OCI-LY7 (cell line): ENCODE results near the gene KMO. TPM values are rescaled to one million over a fixed set of nuclear protein-coding genes. Genes with fewer than 3 reads are reported as not detected.

ENCODE experiments used
- BruUV-seq: library from RNA; stranded (reverse); fragments of 400-500 nt; replicated peaks from 2 replicates; lab custom pipeline; 2021; lab: Mats Ljungman, UMichigan
- CTCF ChIA-PET: fragments of 300-600 bp; sonication (Branson Sonifier 250); formaldehyde crosslinking; loops from one replicate; lab custom pipeline; 2022; ENCODE audit warnings: antibody characterized with exemption; ENCODE audit not compliant: unreplicated experiment; lab: Charles Lee
- POLR2A ChIA-PET: fragments of 300-600 bp; sonication (Branson Sonifier 250); formaldehyde crosslinking; loops from one replicate; lab custom pipeline; 2022; ENCODE audit warnings: antibody characterized with exemption; lab: Charles Lee
- DNase-seq: peaks from one replicate; pipeline ENCODE4 v3.0.0-alpha.2; 2015; ENCODE audit warnings: low spot score
- H2AFZ ChIP-seq: fragments of 200-600 bp; sonication (generic), shearing (Covaris generic); 2 replicates; pipeline ENCODE4 v1.6.1; 2014; ENCODE audit warnings: mild to moderate bottlenecking, antibody characterized with exemption, low read length, moderate library complexity
- H3K27ac ChIP-seq: fragments of 200-600 bp; sonication (generic); 2 replicates; pipeline ENCODE4 v1.5.1; 2014; ENCODE audit warnings: mixed run types, low read depth, mild to moderate bottlenecking, moderate library complexity, low read length, inconsistent platforms; ENCODE audit not compliant: poor library complexity, severe bottlenecking
- H3K36me3 ChIP-seq: fragments of 200-600 bp; sonication (generic); 2 replicates; pipeline ENCODE4 v1.6.1; 2014; ENCODE audit warnings: mild to moderate bottlenecking, antibody characterized with exemption, low read length, moderate library complexity, mixed read lengths; ENCODE audit not compliant: insufficient read depth
- H3K4me1 ChIP-seq: fragments of 200-600 bp; sonication (generic); 2 replicates; pipeline ENCODE4 v1.5.1; 2014; ENCODE audit warnings: mild to moderate bottlenecking, low read length; ENCODE audit not compliant: insufficient read depth, poor library complexity, severe bottlenecking
- H3K4me2 ChIP-seq: fragments of 200-600 bp; sonication (generic); 2 replicates; pipeline ENCODE4 v1.6.1; 2014; ENCODE audit warnings: mild to moderate bottlenecking, low read length
- H3K4me3 ChIP-seq: fragments of 200-600 bp; sonication (generic); 2 replicates; pipeline ENCODE4 v1.5.1; 2014; ENCODE audit warnings: mild to moderate bottlenecking, low read depth, low read length; ENCODE audit not compliant: poor library complexity, severe bottlenecking
- H3K79me2 ChIP-seq: fragments of 200-600 bp; sonication (generic); 2 replicates; pipeline ENCODE4 v1.6.1; 2016; ENCODE audit warnings: low read depth, mild to moderate bottlenecking, low read length, moderate library complexity, mixed read lengths; ENCODE audit not compliant: insufficient read depth
- H3K9me2 ChIP-seq: fragments of 200-600 bp; sonication (generic); 2 replicates; pipeline ENCODE4 v1.6.1; 2016; ENCODE audit warnings: mild to moderate bottlenecking, low read length, mixed read lengths; ENCODE audit not compliant: insufficient read depth
- H3K9me3 ChIP-seq: fragments of 200-600 bp; sonication (generic); 2 replicates; pipeline ENCODE4 v1.6.1; 2014; ENCODE audit warnings: mild to moderate bottlenecking, mixed run types, low read length, mixed read lengths
- H4K20me1 ChIP-seq: fragments of 200-600 bp; sonication (generic); 2 replicates; pipeline ENCODE4 v1.6.1; 2014; ENCODE audit warnings: mild to moderate bottlenecking, antibody characterized with exemption, low read length, moderate library complexity, mixed read lengths; ENCODE audit not compliant: insufficient read depth
- EZH2phosphoT487 ChIP-seq: fragments of 200-600 bp; sonication (generic); IDR thresholded peaks from 2 replicates; pipeline ENCODE4 v1.6.1; 2018; ENCODE audit warnings: low read depth, borderline replicate concordance, mild to moderate bottlenecking, mixed run types, antibody characterized with exemption, low read length, moderate library complexity, mixed read lengths
- intact Hi-C: fragments of 100-400 bp; cut with micrococcal nuclease; formaldehyde crosslinking; loops from one replicate; pipeline ENCODE4 v1.10.0; 2022; ENCODE audit not compliant: unreplicated experiment
- total RNA-seq, 2 experiments: library from RNA; depleted of rRNA in 1 of 2; stranded (reverse); fragments of >200 nt in 1 of 2; shearing (Covaris generic) in 1 of 2; gene quantifications; 2 replicates each; pipeline ENCODE4 v1.2.3, GENCODE V29; 2014 to 2022
- TF ChIP-seq, protein P1 (sequence below): fragments of 200-600 bp; sonication (generic); conservative IDR thresholded peaks from 2 replicates; pipeline ENCODE4 v1.5.1; 2014; ENCODE audit warnings: mild to moderate bottlenecking, antibody characterized with exemption, low read length, moderate library complexity, mixed read lengths

Gene KMO
- total RNA-seq, 2 experiments from 2014 or later, result 3.2 to 14.2 TPM

DNA sequence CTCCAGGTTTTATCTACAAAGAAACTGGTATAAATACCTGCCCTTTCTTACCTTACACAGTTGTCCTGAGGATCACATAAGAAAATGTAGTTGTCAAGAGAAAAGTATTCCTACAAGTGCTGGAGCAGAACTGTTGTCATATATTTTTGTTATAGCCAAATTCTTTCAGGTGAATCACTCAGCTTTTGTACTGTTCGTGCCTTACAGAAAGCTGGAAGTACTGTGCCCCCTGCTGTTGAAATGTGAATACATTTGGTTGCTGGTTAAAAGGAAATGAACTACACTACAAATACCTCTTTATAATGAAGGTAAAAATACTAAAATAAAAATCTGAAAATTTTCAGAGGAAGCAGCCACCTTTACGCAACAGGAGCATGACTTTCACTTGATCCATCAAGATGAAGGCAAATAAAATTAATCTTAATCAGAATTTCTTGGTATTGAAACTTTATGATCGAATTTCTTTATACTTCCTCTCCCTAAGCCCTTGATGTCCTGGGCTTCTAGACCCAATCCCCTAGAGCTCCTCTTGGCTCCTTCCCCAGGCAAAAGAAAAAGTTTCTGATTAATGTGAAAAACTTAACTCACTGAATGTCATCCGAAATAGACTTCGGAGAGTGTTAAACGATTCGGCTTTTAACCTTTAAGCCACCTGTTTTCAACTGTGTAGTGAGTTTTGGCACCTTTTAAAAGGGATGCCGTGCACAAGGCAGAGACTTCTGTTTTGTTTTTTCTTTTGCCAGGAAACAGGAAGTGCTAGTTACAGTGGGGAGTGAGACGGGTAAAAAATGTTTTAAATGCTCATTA is 95.5 kb downstream of the KMO start:
- Histone ChIP-seq H3K27ac (peak overlapping the region; percentile 70), H3K9me2 (no peaks in the 10 kb centered on the region), H2AFZ (peak overlapping the region; percentile 97), H3K4me2 (peak overlapping the region; percentile 76), H3K36me3 (0 out of 2 replicates have a peak, but pooled peaks cover 6% of the 10 kb centered on the region), H3K4me1 (peaks cover 20% of the 10 kb centered on the region), H3K9me3 (no peaks in the 10 kb centered on the region), H3K4me3 (peak overlapping the region; percentile 51), H4K20me1 (no peaks in the 10 kb centered on the region), H3K79me2 (0 out of 2 replicates have a peak, but pooled peaks cover 4% of the 10 kb centered on the region)
- CTCF ChIA-PET, result interaction anchor here (1.0 to 1.1 kb wide), 2 partner anchors 17 to 102 kb away, joined by 3 to 5 read pairs; no protein-coding TSS in a partner anchor
- no TSS peak for BruUV-seq
- POLR2A ChIA-PET, result interaction anchor here (0.9 to 1.4 kb wide), 7 partner anchors 8 to 109 kb away, joined by 3 to 8 read pairs (median 3); partner anchors contain the start of genes CHML, KMO and OPN3
- intact Hi-C loops, result loop anchor here (1.0 to 2.0 kb wide), 2 partner anchors 17 to 96 kb away; no protein-coding TSS in a partner anchor
- TF ChIP-seq, protein P1, sequence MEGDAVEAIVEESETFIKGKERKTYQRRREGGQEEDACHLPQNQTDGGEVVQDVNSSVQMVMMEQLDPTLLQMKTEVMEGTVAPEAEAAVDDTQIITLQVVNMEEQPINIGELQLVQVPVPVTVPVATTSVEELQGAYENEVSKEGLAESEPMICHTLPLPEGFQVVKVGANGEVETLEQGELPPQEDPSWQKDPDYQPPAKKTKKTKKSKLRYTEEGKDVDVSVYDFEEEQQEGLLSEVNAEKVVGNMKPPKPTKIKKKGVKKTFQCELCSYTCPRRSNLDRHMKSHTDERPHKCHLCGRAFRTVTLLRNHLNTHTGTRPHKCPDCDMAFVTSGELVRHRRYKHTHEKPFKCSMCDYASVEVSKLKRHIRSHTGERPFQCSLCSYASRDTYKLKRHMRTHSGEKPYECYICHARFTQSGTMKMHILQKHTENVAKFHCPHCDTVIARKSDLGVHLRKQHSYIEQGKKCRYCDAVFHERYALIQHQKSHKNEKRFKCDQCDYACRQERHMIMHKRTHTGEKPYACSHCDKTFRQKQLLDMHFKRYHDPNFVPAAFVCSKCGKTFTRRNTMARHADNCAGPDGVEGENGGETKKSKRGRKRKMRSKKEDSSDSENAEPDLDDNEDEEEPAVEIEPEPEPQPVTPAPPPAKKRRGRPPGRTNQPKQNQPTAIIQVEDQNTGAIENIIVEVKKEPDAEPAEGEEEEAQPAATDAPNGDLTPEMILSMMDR, result peak; percentile 93
- TF ChIP-seq EZH2phosphoT487, result no peak
- DNase-seq, result peak; percentile 81

DNA sequence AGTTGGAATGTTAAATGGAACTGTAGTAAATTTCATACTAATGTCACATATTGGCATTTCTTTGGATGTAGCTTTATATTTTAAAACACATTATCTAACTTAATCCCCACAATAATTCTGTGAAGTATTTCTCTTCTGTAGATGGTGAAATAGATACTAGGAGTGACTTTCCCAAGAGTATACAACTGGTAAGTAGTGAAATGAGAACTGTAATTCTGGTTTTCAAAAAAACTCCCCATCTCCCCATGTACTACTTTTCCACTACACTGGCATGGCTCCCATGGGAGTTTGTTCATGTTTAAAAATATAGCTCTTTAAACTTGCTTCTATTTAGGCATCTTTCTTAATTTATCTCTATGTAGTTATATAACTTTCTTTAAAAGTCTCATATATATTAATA is 97.8 kb downstream of the KMO start:
- ChIA-PET CTCF (no interaction called here), POLR2A (interaction anchor here (0.7 to 1.7 kb wide), 7 partner anchors 10 to 230 kb away, joined by 3 to 7 read pairs (median 3); partner anchors contain the start of genes CHML and OPN3)
- DNase-seq, result no peak
- no TSS peak for BruUV-seq
- Histone ChIP-seq H3K4me3 (no peak overlapping the region), H2AFZ (no peak overlapping the region), H3K79me2 (0 out of 2 replicates have a peak, but pooled peaks cover 4% of the 10 kb centered on the region), H3K9me2 (no peaks in the 10 kb centered on the region), H3K27ac (no peak overlapping the region), H3K9me3 (no peaks in the 10 kb centered on the region), H3K4me2 (no peak overlapping the region), H4K20me1 (no peaks in the 10 kb centered on the region), H3K36me3 (peaks cover 25% of the 10 kb centered on the region), H3K4me1 (peaks cover 20% of the 10 kb centered on the region)
- intact Hi-C loops, result no loop called here
- TF ChIP-seq, protein P1, result no peak
- no peak for TF ChIP-seq EZH2phosphoT487
